Left ventricle myocardium inferior (tissue), 1 donor: Measurements from ENCODE around the gene KRT75. TPM values are rescaled to one million over a fixed set of nuclear protein-coding genes. Genes with fewer than 3 reads are reported as not detected.
A peak's percentile ranks its signal among the peaks of the same experiment; 100 is the strongest.

Experiments used
- DNase-seq: peaks from one replicate; pipeline ENCODE4 v3.0.0-alpha.2; 2020
- H3K27ac ChIP-seq: fragments of 200-600 bp; replicated peaks from 2 replicates; pipeline ENCODE4 v1.8.0; 2021
- H3K27me3 ChIP-seq: fragments of 200-600 bp; 2 replicates; pipeline ENCODE4 v1.8.0; 2021; ENCODE audit warnings: low read depth
- H3K36me3 ChIP-seq: fragments of 200-600 bp; 2 replicates; pipeline ENCODE4 v1.8.0; 2021
- H3K4me1 ChIP-seq: fragments of 200-600 bp; 2 replicates; pipeline ENCODE4 v1.8.0; 2021
- H3K4me3 ChIP-seq: fragments of 200-600 bp; 2 replicates; pipeline ENCODE4 v1.8.0; 2021; ENCODE audit warnings: mild to moderate bottlenecking, moderate library complexity
- H3K9me3 ChIP-seq: fragments of 200-600 bp; replicated peaks from 2 replicates; pipeline ENCODE4 v1.8.0; 2021
- CTCF ChIP-seq: fragments of 200-600 bp; IDR thresholded peaks from 2 replicates; pipeline ENCODE4 v1.8.0; 2021; ENCODE audit warnings: antibody characterized with exemption, mild to moderate bottlenecking, borderline replicate concordance
- intact Hi-C: fragments of 100-400 bp; cut with micrococcal nuclease; formaldehyde crosslinking; loops from one replicate; pipeline ENCODE4 v1.11.0; 2022
- total RNA-seq: library from RNA; stranded (reverse); fragmentation: NEBNext Ultra II Directional; extraction: Animal tissue kit (Norgen Biotek cat#: 25700); gene quantifications from one replicate; pipeline ENCODE4 v1.2.1, GENCODE V29; 2021
- donor health status: DM: no; HTN: yes; CAD: no; lungs with severe emphysema.

KRT75 gene
- total RNA-seq, 1 donor from 2014 or later, result not detected

GRCh38 chr12:52396656-52397055 lies 37.5 kb downstream of the KRT75 start:
- Histone ChIP-seq H3K9me3 (no peaks in the 10 kb centered on the region), H3K27ac (no peak overlapping the region), H3K4me1 (peaks cover 6% of the 10 kb centered on the region), H3K4me3 (no peak overlapping the region), H3K27me3 (peaks cover 66% of the 10 kb centered on the region), H3K36me3 (no peaks in the 10 kb centered on the region)
- intact Hi-C loops, result no loop called here
- no peak for DNase-seq
- no peak for TF ChIP-seq CTCF

GRCh38 chr12:52395761-52396434 lies 38.3 kb downstream of the KRT75 start:
- Histone ChIP-seq H3K27me3 (peaks cover 59% of the 10 kb centered on the region), H3K4me3 (no peak overlapping the region), H3K36me3 (no peaks in the 10 kb centered on the region), H3K4me1 (peaks cover 12% of the 10 kb centered on the region), H3K9me3 (no peaks in the 10 kb centered on the region), H3K27ac (no peak overlapping the region)
- peak; percentile 29 for TF ChIP-seq CTCF
- intact Hi-C loops, result no loop called here
- DNase-seq, result no peak

- H3K4me1 ChIP-seq, result peaks cover 12% of the 10 kb centered on the region
- no peaks in the 10 kb centered on the region for H3K36me3 ChIP-seq
- H3K4me3 ChIP-seq, result no peak overlapping the region
- no peak for TF ChIP-seq CTCF
- H3K27ac ChIP-seq, result no peak overlapping the region
- no peak for DNase-seq
- peaks cover 50% of the 10 kb centered on the region for H3K27me3 ChIP-seq
- intact Hi-C loops, result no loop called here
- no peaks in the 10 kb centered on the region for H3K9me3 ChIP-seq
Observed at GRCh38 chr12:52394836-52395405, 39.2 kb downstream of the KRT75 start.

GRCh38 chr12:52392465-52393007 lies 41.6 kb downstream of the KRT75 start:
- Histone ChIP-seq H3K4me1 (peaks cover 12% of the 10 kb centered on the region), H3K4me3 (no peak overlapping the region), H3K27ac (no peak overlapping the region), H3K27me3 (peaks cover 41% of the 10 kb centered on the region), H3K36me3 (no peaks in the 10 kb centered on the region), H3K9me3 (no peaks in the 10 kb centered on the region)
- no peak for DNase-seq
- no peak for TF ChIP-seq CTCF
- intact Hi-C loops, result no loop called here

GRCh38 chr12:52391618-52392002 lies 42.6 kb downstream of the KRT75 start:
- peaks cover 12% of the 10 kb centered on the region for H3K4me1 ChIP-seq
- no peaks in the 10 kb centered on the region for H3K36me3 ChIP-seq
- no peak overlapping the region for H3K4me3 ChIP-seq
- peak; percentile 78 for DNase-seq
- peaks cover 32% of the 10 kb centered on the region for H3K27me3 ChIP-seq
- intact Hi-C loops, result no loop called here
- no peak for TF ChIP-seq CTCF
- peak overlapping the region; percentile 12 for H3K27ac ChIP-seq
- no peaks in the 10 kb centered on the region for H3K9me3 ChIP-seq
